ENCODE results near the gene LHFPL3.

DNA sequence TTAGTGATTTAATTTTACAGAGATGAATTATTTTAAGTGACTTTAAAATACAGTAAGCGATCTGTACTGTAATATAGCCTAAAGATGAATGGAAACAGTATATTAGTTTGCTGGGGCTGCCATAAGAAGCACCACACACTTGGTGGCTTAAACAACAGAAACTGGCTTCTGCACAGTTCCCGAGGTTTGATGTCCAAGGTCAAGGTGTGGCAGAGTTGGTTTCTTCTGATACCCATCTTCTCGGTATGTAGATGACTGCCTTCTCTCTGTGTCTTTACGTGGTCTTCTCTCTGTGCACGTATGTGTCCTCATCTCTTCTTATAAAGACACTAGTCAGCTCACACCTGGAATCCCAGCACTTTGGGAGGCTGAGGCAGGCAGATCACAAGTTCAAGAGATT lies 621.6 kb downstream of the LHFPL3 start:
- TF ChIP-seq, protein P1, sequence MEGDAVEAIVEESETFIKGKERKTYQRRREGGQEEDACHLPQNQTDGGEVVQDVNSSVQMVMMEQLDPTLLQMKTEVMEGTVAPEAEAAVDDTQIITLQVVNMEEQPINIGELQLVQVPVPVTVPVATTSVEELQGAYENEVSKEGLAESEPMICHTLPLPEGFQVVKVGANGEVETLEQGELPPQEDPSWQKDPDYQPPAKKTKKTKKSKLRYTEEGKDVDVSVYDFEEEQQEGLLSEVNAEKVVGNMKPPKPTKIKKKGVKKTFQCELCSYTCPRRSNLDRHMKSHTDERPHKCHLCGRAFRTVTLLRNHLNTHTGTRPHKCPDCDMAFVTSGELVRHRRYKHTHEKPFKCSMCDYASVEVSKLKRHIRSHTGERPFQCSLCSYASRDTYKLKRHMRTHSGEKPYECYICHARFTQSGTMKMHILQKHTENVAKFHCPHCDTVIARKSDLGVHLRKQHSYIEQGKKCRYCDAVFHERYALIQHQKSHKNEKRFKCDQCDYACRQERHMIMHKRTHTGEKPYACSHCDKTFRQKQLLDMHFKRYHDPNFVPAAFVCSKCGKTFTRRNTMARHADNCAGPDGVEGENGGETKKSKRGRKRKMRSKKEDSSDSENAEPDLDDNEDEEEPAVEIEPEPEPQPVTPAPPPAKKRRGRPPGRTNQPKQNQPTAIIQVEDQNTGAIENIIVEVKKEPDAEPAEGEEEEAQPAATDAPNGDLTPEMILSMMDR (IDR thresholded peaks at IDR 0.05; ENCODE audit: low read depth, low read length, poor library complexity, severe bottlenecking), result no peak
- TF ChIP-seq EZH2phosphoT487 (IDR thresholded peaks at IDR 0.05; ENCODE audit: borderline replicate concordance, low read length), result no peak
